Stimulated activated memory B cell treated with anti-CD40 and anti-IgM and Interleukin-4, amounts not matched to agents 10 μg/mL and 1 μg/mL and 100 μg/mL, for 72 hours (primary cell): ENCODE measurements around the gene FNBP1.

Source experiments
- ATAC-seq: fragments of 150-1000 bp; cut with Tn5 transposase; 2 replicates; pipeline ENCODE4 v1.10.0; 2021
- H3K27ac Mint-ChIP-seq: one replicate; pipeline ENCODE4 v1.8.0; 2022; ENCODE audit warnings: mild to moderate bottlenecking, mixed read lengths
- H3K27me3 Mint-ChIP-seq: one replicate; pipeline ENCODE4 v1.8.0; 2022; ENCODE audit warnings: mixed read lengths
- H3K36me3 Mint-ChIP-seq: one replicate; pipeline ENCODE4 v1.8.0; 2022; ENCODE audit warnings: mixed read lengths
- H3K4me1 Mint-ChIP-seq: one replicate; pipeline ENCODE4 v1.8.0; 2022; ENCODE audit warnings: mixed read lengths
- H3K4me3 Mint-ChIP-seq: one replicate; pipeline ENCODE4 v1.8.0; 2022; ENCODE audit warnings: mild to moderate bottlenecking, moderate library complexity, mixed read lengths
- H3K9me3 Mint-ChIP-seq: one replicate; pipeline ENCODE4 v1.8.0; 2022; ENCODE audit warnings: mixed read lengths

Gene FNBP1

DNA sequence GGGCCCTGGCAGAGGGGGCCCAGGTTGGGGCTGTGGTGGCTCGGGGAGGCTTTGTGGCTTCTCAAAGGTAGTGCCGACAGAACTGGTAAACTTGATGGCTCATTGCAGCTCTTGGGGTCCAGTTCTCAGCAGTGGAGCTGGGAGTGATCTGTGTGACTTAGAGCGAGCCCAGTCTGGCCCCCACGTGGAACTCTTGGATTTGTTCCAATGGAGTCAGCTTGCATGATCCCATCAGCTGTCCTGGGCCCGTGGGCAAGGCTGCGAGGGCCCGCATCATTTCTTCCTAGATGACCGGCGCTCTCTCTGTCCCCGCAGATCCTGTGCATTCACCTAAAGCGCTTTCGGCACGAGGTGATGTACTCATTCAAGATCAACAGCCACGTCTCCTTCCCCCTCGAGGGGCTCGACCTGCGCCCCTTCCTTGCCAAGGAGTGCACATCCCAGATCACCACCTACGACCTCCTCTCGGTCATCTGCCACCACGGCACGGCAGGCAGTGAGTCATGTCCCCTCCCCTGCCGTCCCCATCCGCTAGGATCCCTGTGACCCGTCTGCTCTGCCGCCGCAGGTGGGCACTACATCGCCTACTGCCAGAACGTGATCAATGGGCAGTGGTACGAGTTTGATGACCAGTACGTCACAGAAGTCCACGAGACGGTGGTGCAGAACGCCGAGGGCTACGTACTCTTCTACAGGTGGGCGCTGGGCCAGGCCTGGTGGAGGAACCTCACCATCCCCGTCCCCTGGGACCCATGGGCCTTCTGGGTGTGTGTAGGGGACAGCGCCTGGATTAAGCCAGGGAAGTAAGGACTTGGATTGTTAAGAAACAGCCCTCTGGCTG lies 168.5 kb downstream of the FNBP1 start:
- Mint-ChIP-seq H3K9me3 (no peaks in the 10 kb centered on the region), H3K4me3 (no peak overlapping the region), H3K36me3 (peaks cover 34% of the 10 kb centered on the region), H3K27me3 (no peaks in the 10 kb centered on the region), H3K27ac (no peak overlapping the region), H3K4me1 (peaks cover 27% of the 10 kb centered on the region)
- ATAC-seq = no peak

DNA sequence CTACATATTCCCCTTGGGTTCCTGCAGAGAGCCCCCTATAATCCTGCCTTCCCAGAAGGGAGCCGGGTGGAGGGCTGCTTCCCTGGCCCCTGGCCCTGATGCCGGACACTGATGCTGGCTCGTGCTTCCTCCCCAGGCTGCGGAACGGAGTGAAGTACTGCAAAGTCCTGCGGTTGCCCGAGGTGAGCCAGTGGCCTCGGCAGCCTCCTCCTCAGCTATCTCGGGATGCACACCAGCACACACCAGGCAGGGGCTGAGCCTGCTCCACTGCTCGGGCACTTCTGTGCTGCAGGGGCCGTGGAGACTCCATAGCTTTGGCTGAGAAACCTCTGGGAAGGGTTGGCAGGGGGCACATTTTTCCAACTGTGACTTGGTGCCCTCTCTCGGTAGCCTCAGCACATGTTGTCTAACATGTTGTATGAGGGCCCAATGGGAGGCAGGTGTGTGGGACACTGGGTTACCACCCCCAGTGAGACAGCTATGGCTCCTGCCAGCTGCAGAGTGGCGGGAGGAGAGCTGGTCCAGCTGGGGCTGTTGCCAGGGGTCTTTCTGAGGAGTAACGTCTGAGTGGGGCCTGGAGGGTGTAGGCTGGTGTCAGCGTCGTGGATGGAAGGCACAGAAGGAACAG lies 169.3 kb downstream of the FNBP1 start:
- Mint-ChIP-seq H3K4me3 (no peak overlapping the region), H3K4me1 (peaks cover 35% of the 10 kb centered on the region), H3K27me3 (no peaks in the 10 kb centered on the region), H3K36me3 (peaks cover 30% of the 10 kb centered on the region), H3K9me3 (no peaks in the 10 kb centered on the region), H3K27ac (no peak overlapping the region)
- ATAC-seq = no peak

DNA sequence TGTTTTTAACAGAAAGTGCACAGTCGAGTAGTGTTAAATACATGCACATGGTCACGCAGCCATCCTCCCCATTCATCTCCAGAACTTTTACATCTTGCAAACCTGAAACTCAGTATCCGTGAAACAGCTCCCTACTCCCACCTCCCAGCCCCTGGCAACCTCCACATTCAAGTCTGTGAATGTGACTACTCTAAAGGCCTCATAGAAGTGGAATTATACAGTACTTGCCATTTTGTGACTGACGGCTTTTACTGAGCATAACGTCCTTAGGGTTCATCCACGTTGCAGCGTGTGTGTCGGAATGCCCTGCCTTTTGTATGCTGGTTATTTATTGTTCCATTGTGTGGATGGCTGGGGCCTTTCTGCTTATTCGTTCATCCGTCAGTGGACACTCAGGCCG lies 171.9 kb downstream of the FNBP1 start:
- Mint-ChIP-seq H3K4me3 (no peak overlapping the region), H3K4me1 (peaks cover 29% of the 10 kb centered on the region)

DNA sequence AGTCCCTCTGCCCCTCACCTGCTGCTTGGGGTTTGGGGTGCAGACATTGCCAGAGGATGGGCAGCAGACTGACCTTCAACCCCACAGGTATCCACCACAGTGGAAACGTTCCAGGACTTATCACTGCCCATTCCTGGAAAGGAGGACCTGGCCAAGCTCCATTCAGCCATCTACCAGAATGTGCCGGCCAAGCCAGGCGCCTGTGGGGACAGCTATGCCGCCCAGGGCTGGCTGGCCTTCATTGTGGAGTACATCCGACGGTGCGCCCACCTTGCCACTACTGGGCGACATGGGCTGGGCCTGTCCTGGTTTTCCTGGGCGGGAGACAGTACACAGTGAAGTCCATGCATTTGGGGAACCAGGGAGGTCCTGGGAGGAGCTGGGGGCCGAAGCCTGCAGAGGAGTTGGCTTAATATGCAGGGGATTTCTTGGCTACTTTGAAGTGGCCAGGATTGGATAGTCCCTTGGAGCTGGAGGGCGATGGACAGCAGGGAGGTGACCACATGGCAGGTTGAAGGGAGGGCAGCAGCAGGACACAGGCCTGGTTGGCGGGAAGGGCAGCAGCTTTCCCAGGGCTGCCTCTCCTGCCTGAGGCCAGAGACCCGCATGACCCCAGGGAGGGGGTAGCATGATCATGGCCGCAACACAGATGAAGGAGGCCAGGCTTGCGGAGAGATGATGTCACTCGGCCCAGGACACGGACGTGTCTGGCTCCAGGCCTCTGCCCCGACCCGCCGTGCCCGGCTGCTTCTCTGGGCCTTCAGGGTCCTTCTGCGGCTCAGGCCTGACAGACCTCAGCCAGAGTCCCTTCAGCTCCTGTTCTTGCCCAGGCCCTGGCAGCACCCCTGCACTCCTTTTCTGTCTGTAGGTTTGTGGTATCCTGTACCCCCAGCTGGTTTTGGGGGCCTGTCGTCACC lies 173.1 kb downstream of the FNBP1 start:
- Mint-ChIP-seq H3K9me3 (no peaks in the 10 kb centered on the region), H3K27ac (peak overlapping the region; percentile 58), H3K27me3 (no peaks in the 10 kb centered on the region), H3K4me1 (peaks cover 29% of the 10 kb centered on the region), H3K4me3 (no peak overlapping the region), H3K36me3 (peaks cover 57% of the 10 kb centered on the region)
- ATAC-seq = no peak

More for the DNA sequence above, 171.9 kb downstream of the FNBP1 start:
- Mint-ChIP-seq H3K9me3 (no peaks in the 10 kb centered on the region), H3K27me3 (no peaks in the 10 kb centered on the region), H3K27ac (no peak overlapping the region), H3K36me3 (peaks cover 51% of the 10 kb centered on the region)
- ATAC-seq = no peak

DNA sequence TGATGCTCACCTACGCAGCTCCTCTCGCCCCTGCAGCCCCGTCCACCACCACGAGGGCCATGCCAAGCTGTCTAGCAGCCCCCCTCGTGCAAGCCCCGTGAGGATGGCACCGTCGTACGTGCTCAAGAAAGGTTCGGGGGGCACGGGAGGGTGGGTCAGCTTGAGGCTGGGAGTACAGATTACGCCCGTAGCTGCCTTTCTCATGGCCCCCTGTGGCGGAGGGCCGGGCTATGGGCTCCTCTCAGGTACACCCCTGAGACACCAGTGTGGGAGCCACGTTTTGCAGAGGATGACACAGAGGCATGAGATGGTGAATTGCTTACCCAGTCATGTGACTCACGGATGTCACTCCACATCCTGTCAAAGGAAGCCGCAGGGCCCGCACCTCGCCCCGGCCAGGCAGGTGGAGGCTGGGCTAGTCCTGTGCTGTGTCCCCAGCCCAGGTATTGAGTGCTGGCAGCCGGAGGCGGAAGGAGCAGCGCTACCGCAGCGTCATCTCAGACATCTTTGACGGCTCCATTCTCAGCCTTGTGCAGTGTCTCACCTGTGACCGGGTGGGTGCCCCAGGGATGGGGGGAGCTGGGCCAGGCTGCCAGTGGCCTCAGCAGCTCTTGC lies 174.0 kb downstream of the FNBP1 start:
- no peaks in the 10 kb centered on the region for H3K9me3 Mint-ChIP-seq
- no peak overlapping the region for H3K4me3 Mint-ChIP-seq
- H3K27ac Mint-ChIP-seq = peak overlapping the region; percentile 58
- H3K27me3 Mint-ChIP-seq = no peaks in the 10 kb centered on the region
- H3K36me3 Mint-ChIP-seq = peaks cover 52% of the 10 kb centered on the region
- peaks cover 29% of the 10 kb centered on the region for H3K4me1 Mint-ChIP-seq
- ATAC-seq = peak; percentile 75

DNA sequence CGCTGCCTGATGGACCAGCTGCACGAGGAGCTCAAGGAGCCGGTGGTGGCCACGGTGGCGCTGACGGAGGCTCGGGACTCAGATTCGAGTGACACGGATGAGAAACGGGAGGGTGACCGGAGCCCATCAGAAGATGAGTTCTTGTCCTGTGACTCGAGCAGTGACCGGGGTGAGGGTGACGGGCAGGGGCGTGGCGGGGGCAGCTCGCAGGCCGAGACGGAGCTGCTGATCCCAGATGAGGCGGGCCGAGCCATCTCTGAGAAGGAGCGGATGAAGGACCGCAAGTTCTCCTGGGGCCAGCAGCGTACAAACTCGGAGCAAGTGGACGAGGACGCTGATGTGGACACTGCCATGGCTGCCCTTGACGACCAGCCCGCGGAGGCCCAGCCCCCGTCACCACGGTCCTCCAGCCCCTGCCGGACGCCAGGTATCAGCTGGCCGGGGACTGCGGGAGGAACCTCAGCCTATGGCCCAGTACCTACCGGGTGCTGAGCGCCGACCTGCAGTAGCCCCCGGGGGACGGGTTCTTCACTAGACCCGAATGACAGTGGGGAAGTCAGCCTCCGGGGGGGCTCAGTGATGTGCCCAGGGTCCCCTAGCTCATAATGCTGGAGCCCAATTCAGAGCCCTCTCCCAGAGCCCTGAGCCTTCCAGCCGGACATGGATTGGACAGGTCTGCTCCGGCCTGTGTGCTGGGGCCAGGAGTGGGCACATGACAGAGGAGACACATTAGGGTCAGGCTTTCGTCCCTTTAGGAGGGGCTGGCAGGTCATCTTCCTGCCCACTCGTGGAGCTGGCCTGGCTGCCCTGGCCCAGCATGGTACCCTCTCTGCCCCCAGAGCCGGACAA lies 174.7 kb downstream of the FNBP1 start:
- no peak for ATAC-seq
- Mint-ChIP-seq H3K4me1 (peaks cover 29% of the 10 kb centered on the region), H3K36me3 (peaks cover 52% of the 10 kb centered on the region), H3K4me3 (no peak overlapping the region), H3K9me3 (no peaks in the 10 kb centered on the region), H3K27me3 (no peaks in the 10 kb centered on the region), H3K27ac (peak overlapping the region; percentile 58)

DNA sequence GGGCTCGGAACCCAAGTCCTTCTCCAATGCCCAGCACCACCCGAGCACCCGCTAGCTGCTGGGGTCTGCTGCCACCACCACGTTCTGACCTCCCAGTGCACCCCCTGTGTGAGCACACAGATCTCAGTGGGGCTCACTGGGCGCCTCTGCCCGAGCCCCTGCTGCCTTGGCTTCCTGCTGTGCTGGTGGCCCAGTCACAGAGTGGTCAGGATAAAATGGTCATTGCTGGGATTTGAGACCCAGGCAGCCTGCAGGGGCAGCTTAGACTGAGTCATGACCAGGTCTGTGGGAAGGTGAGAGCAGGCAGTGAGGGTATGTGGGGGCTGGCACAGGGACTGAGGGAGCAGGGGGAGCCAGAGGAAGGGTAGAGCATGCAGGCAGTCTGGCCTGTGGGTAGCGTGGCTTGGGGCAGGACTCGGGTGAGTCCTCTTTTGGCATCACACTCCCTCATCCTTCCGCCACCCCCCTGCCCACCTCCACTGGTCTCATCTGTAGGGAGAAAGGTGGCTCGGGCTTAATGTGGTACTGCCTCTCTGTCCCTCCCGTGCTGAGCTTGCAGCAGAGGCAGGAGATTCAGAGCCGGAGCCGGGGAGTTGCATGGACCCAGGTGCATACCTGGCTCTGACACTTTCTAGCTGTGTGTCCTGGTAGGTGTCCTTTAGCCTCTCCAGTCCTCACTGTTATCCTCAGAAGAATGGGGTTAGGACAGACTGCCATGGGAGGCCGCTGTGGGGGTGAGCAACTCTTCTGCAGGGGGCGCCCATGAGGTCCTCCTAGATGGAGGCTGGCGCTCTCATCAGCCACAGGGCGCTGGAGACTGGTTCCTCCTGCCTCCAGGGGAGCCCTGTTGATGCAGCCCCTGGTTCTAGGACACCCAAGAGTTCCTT lies 175.6 kb downstream of the FNBP1 start:
- no peak for ATAC-seq
- Mint-ChIP-seq H3K27ac (no peak overlapping the region), H3K27me3 (no peaks in the 10 kb centered on the region), H3K4me3 (no peak overlapping the region), H3K4me1 (peaks cover 29% of the 10 kb centered on the region), H3K36me3 (peaks cover 55% of the 10 kb centered on the region), H3K9me3 (no peaks in the 10 kb centered on the region)

DNA sequence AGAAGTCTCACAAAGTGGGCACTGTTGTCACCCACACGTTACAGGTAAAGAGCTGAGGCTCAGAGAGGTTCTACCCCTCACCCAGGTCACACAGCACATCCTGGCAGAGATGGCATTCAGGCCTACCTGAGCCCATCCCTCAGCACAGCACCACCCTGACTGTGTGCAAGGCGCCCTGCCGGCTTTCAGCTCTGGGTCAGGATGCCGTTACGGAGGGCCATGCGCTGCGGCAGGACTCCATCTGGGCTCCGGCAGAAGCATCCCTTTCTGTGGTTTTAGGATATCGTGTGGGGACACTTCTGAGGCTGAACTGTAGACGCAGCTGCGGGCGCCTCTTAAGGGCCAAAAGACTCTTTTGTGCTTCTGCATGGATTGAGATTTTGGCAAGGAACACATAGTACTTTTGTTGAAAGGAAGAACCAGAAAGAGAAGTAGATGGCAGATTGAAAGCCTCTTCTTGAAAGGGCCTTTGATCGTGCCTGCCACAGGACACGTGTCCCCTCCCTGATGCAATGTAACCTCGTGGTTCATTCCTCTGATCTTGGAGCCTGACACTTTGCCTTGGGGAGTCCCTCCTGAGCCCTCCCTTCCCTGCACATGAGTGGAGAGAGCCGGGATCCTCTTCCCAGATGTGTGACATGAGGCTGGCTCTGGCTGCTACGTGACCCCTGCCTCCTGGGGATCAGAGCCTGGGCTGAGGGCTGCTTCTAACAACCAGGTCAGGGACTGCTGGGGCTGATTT lies 176.4 kb downstream of the FNBP1 start:
- peak overlapping the region; percentile 48 for H3K27ac Mint-ChIP-seq
- H3K27me3 Mint-ChIP-seq = no peaks in the 10 kb centered on the region
- H3K9me3 Mint-ChIP-seq = no peaks in the 10 kb centered on the region
- H3K4me1 Mint-ChIP-seq = peaks cover 23% of the 10 kb centered on the region
- no peak for ATAC-seq
- H3K4me3 Mint-ChIP-seq = no peak overlapping the region
- H3K36me3 Mint-ChIP-seq = peaks cover 59% of the 10 kb centered on the region

DNA sequence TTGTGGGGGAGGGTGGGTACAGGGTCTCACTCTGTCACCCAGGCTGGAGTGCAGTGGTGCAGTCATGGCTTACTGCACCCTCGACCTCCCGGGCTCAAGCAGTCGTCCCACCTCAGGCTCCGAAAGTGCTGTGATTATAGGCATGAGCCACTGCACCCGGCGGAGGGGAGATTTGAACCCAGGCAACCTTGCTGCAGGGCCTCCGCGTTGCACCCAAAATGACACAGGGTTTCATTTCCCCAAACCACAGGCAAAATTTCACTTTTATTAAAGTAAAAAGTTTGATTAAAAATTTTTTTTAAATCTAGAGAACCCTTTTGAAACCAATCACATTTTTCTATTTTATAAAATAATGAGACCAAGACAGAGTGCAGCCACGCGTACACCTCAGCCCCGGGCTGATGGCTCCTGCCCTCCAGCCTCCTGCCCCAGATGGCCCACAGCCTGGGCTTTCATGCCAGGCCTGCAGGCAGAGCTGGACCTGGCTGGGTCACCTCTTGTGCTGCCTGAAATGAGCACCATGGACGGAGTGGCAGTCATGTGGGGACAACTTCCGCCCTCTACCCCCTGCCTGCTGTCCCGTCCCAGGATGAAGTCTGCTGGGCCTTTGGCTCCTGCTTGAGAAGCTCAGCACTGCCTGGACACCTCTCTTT lies 177.2 kb downstream of the FNBP1 start:
- Mint-ChIP-seq H3K4me3 (no peak overlapping the region), H3K9me3 (no peaks in the 10 kb centered on the region), H3K27ac (peak overlapping the region; percentile 48), H3K36me3 (peaks cover 59% of the 10 kb centered on the region), H3K4me1 (peaks cover 15% of the 10 kb centered on the region), H3K27me3 (no peaks in the 10 kb centered on the region)
- ATAC-seq = no peak

DNA sequence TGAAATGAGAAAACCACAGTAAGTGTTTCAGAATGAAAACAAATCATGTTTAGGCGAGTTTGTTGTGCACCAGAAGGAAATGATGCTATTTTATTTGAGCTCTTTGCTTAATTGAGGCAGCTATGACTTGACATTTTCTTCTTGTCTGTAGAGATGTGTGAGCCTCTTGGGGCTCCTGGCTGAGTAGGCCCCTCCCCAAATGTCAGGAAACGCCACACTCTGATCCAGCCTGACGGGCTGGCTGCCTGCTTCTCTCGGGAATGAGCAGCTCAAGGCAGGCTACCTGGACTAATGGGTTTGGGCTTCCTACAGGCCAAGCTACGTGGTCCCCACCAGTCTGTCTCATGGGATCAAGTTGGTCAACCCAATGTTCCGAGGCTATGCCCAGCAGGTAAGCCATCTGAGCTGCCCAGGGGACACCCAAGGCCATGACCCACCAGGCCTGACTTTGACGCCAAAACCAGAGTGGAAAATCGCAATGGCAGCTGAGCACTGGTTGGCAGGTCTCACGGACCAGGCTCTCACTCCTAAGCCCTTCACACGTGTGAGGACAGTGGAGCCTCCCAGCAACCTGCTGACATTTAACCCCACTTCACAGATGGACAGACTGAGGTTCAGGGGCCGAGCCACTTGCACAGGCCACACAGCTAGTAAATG lies 177.9 kb downstream of the FNBP1 start:
- H3K9me3 Mint-ChIP-seq = no peaks in the 10 kb centered on the region

DNA sequence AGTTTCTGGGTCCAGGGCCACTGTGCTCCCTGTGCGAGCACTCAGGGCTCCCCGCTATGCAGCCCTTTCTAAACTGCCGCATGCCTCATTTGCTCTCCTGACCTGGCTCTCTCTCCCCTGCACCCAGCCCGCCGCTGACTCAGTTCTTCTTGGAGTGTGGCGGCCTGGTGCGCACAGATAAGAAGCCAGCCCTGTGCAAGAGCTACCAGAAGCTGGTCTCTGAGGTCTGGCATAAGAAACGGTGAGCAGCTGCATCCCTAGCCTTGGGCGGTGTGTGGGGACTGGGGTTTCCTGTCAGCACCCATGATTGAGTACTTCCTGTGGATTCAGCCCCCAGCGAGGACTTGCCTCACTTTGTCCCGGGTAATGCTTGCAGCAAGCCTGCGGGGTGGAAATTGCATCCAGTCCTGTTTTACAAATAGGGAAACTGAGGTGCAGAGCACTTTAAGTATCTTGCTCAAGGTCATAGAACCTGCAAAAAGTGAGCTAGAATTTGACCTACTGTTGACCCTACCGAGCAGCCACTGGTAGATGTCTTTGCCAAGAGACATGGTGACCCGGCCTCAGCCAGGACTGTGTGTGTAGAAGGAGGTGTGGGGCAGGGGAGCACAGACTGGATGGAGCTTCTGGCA lies 179.8 kb downstream of the FNBP1 start:
- no peaks in the 10 kb centered on the region for H3K27me3 Mint-ChIP-seq
- no peak overlapping the region for H3K27ac Mint-ChIP-seq
- H3K4me3 Mint-ChIP-seq = no peak overlapping the region

More for the DNA sequence above, 177.9 kb downstream of the FNBP1 start:
- H3K27ac Mint-ChIP-seq = peak overlapping the region; percentile 37
- H3K4me3 Mint-ChIP-seq = no peak overlapping the region
- no peaks in the 10 kb centered on the region for H3K27me3 Mint-ChIP-seq
- no peak for ATAC-seq
- H3K4me1 Mint-ChIP-seq = peaks cover 14% of the 10 kb centered on the region
- peaks cover 58% of the 10 kb centered on the region for H3K36me3 Mint-ChIP-seq

DNA sequence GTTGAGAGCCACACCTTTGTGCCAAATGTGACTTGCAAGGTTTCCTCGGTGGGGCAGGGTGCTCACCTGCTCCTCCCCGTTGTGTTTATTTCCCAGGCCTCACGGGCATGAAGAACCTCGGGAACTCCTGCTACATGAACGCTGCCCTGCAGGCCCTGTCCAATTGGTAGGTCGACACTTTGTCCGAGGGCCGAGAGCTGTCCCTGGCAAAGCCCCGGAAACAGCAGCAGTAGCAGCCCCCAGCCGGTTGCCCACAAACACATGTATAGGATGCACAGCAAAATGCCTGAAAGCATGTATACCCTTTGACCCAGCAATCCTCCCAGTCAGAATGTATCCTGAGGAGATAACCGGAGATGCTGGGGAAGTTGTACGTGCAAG lies 181.6 kb downstream of the FNBP1 start:
- ATAC-seq = no peak
- no peak overlapping the region for H3K27ac Mint-ChIP-seq
- H3K4me1 Mint-ChIP-seq = no peaks in the 10 kb centered on the region
- no peak overlapping the region for H3K4me3 Mint-ChIP-seq
- H3K27me3 Mint-ChIP-seq = no peaks in the 10 kb centered on the region
- H3K9me3 Mint-ChIP-seq = no peaks in the 10 kb centered on the region
- peaks cover 58% of the 10 kb centered on the region for H3K36me3 Mint-ChIP-seq

More for the DNA sequence above, 179.8 kb downstream of the FNBP1 start:
- no peak for ATAC-seq
- Mint-ChIP-seq H3K9me3 (no peaks in the 10 kb centered on the region), H3K36me3 (peaks cover 65% of the 10 kb centered on the region), H3K4me1 (no peaks in the 10 kb centered on the region)
